Lower leg skin (tissue), 4 donors: ENCODE measurements around the gene CALB2. TPM values are rescaled to one million over a fixed set of nuclear protein-coding genes. Genes with fewer than 3 reads are reported as not detected.
A peak's percentile ranks its signal among the peaks of the same experiment; 100 is the strongest.

ENCODE experiments used
- DNase-seq, 2 donors: peaks; one replicate each; pipeline ENCODE4 v3.0.0-alpha.2; 2019; ENCODE audit warnings: low spot score in 2 of 2
- H3K4me3 ChIP-seq: fragments of 200-600 bp; sonication (generic); 2 replicates; pipeline ENCODE4 v1.5.1; 2017; ENCODE audit warnings: mild to moderate bottlenecking, low read depth; ENCODE audit not compliant: poor library complexity, severe bottlenecking
- CTCF ChIP-seq, 3 donors: fragments of 450-650 bp; IDR thresholded peaks; one replicate each; pipeline ENCODE4 v1.5.1; 2016; ENCODE audit warnings: antibody characterized with exemption in 3 of 3, mild to moderate bottlenecking in 3 of 3, moderate library complexity in 2 of 3
- POLR2A ChIP-seq, 2 donors: fragments of 450-650 bp; IDR thresholded peaks; one replicate each; pipeline ENCODE4 v1.6.1; 2016 to 2017; ENCODE audit warnings: antibody characterized with exemption in 2 of 2, mild to moderate bottlenecking in 1 of 2, moderate library complexity in 1 of 2
- WGBS, 2 donors: methylation state at CpG; one replicate each; pipeline ENCODE4 v1.1.5; 2018; 5-methylcytosine and 5-hydroxymethylcytosine counted together
- intact Hi-C: fragments of 100-400 bp; cut with DNase I; formaldehyde crosslinking; loops from one replicate; pipeline ENCODE4 v1.15.0; 2023; ENCODE audit warnings: low total_unique reads
- total RNA-seq, 4 donors: library from RNA; depleted of rRNA; stranded (reverse); fragments of >200 nt; gene quantifications; one replicate each; pipeline ENCODE4 v1.1.0, GENCODE V29; 2016

The CALB2 gene
- total RNA-seq, 4 donors from 2014 or later: 3.8 to 5.1 (median 4.1) TPM; not detected in 1

- intact Hi-C loops: loop anchor here (10.0 kb wide), 1 partner anchor 92 kb away; no protein-coding TSS in a partner anchor
- peak in 1 of 3 donors; percentile 21 for TF ChIP-seq CTCF (IDR thresholded peaks at IDR 0.05)
- no peak for TF ChIP-seq POLR2A (IDR thresholded peaks at IDR 0.05)
- WGBS, 2 donors: 9 to 10% methylated on average over 23 to 24 of the region's 24 CpGs
- DNase-seq: peak; percentile 67 to 90
- H3K4me3 ChIP-seq: no peak overlapping the region
Measured at GRCh38 chr16:71412270-71413160, 54.0 kb downstream of the CALB2 start.

DNA sequence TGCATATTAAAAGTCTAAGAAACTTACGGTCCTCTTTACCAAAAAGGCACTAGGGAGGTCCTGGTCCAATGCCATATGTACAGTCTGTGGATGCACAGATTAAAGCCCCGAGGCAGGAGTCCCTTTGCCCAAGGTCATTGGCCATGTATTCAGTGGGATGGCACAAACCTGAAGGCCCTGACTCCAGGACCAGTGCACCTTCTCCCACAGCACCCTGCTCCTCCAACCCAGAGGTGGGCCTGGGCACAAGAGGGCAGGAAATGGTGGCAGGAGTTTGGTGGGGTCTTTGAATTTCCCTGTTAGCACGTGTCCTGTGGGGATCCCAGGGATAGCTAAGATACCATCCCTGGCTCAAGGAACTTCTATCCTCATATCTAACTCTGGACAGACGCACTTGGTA lies 54.8 kb downstream of the CALB2 start:
- no peak for DNase-seq
- no peak overlapping the region for H3K4me3 ChIP-seq
- no peak for TF ChIP-seq CTCF (IDR thresholded peaks at IDR 0.05)
- no peak for TF ChIP-seq POLR2A (IDR thresholded peaks at IDR 0.05)
- 56 to 75% methylated on average over 4 of the region's 4 CpGs for WGBS, 2 donors
- intact Hi-C loops: loop anchor here (10.0 kb wide), 1 partner anchor 91 kb away; no protein-coding TSS in a partner anchor

DNA sequence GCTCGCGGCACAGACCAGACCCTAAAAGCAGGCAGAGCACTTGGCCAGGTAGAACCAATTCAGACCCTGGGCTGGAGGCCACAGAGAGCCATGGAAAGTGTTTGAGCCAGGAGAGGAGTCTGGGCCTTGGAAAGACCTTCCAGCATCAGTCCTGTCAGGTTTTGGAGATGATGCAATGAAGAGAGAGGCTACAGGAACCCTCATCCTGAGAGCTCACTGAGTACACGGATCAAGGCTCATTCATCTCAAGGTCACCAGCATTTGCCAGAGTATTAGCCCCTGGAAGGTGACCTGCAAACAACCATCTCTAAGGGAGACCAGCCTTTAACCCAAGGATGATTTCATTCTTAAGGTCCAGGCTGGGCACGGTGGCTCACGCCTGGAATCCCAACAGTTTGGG lies 55.5 kb downstream of the CALB2 start:
- intact Hi-C loops: loop anchor here (10.0 kb wide), 1 partner anchor 91 kb away; no protein-coding TSS in a partner anchor
- TF ChIP-seq POLR2A (IDR thresholded peaks at IDR 0.05) (no peak), CTCF (IDR thresholded peaks at IDR 0.05) (no peak)
- WGBS, 2 donors: 89 to 90% methylated on average over 5 of the region's 5 CpGs
- DNase-seq: no peak
- H3K4me3 ChIP-seq: no peak overlapping the region

- H3K4me3 ChIP-seq: no peak overlapping the region
- TF ChIP-seq CTCF (IDR thresholded peaks at IDR 0.05) (no peak), POLR2A (IDR thresholded peaks at IDR 0.05) (no peak)
- intact Hi-C loops: no loop called here
- WGBS, 2 donors: 53 to 66% methylated on average over 4 of the region's 4 CpGs
- DNase-seq: no peak
Measured at GRCh38 chr16:71421911-71422310, 63.4 kb downstream of the CALB2 start.

GRCh38 chr16:71423016-71423415 lies 64.5 kb downstream of the CALB2 start:
- WGBS, 2 donors: 60 to 80% methylated on average over 2 of the region's 2 CpGs
- TF ChIP-seq POLR2A (IDR thresholded peaks at IDR 0.05): no peak
- no peak for TF ChIP-seq CTCF (IDR thresholded peaks at IDR 0.05)

More at GRCh38 chr16:71423016-71423415, 64.5 kb downstream of the CALB2 start:
- intact Hi-C loops: loop anchor here (1.0 kb wide), 1 partner anchor 20 kb away; no protein-coding TSS in a partner anchor
- no peak overlapping the region for H3K4me3 ChIP-seq
- DNase-seq: no peak
